ENCODE data around the gene EIF4E2. TPM values are rescaled to one million over a fixed set of nuclear protein-coding genes. Genes with fewer than 3 reads are reported as not detected.

Gene EIF4E2
- 10 to 100 TPM; 72.4 to 75.5 TPM for total RNA-seq
- 10 to 100 TPM; 77.5 to 80.7 TPM for polyA plus RNA-seq

- Histone ChIP-seq H3K9me3 (ENCODE audit: control insufficient read depth in 1 of 2, low read length in 2 of 2) (no peaks in the 10 kb centered on the region), H3K4me3 (ENCODE audit: low read length in 2 of 2) (peak within 1 kb of the TSS; percentile 79 to 80), H3K27me3 (ENCODE audit: insufficient read depth, low read length) (no peaks in the 10 kb centered on the region), H3K36me3 (ENCODE audit: insufficient read depth, low read length) (peaks cover 7% of the 10 kb centered on the region), H3K4me1 (ENCODE audit: insufficient read depth, low read length) (peaks cover 77% of the 10 kb centered on the region), H3K27ac (ENCODE audit: low read depth, low read length) (peak within 1 kb of the TSS; percentile 94)
- peak within 1 kb of the TSS; percentile 96 to 100 (median 99) for H3K27ac Mint-ChIP-seq
- peak within 1 kb of the TSS; percentile 99 to 100 (median 100) for H3K4me3 Mint-ChIP-seq
- H3K4me1 Mint-ChIP-seq = peaks cover 60 to 91% (median 80%) of the 10 kb centered on the region in 4 donors
- POLR2A ChIA-PET (ENCODE audit: partially characterized antibody) = interaction anchor here (0.5 to 1.6 kb wide), 13 partner anchors 11 to 1086 kb away, joined by 3 to 6 read pairs (median 3); partner anchors contain the start of genes CHRNG, NCL and PRSS56
- H3K27me3 Mint-ChIP-seq = no peaks in the 10 kb centered on the region
- intact Hi-C loops (cut with micrococcal nuclease) = loop anchor here (1.0 to 5.0 kb wide), 4 partner anchors 28 to 1038 kb away; partner anchors contain the start of genes GIGYF2 and PDE6D
- no peaks in the 10 kb centered on the region for H3K9me3 Mint-ChIP-seq
- DNase-seq = peak; percentile 87 to 92 (median 88)
- CTCF ChIA-PET (ENCODE audit: partially characterized antibody) = interaction anchor here (0.9 to 1.5 kb wide), 2 partner anchors 28 to 55 kb away, joined by 3 to 6 read pairs; no protein-coding TSS in a partner anchor
- peaks cover 28 to 62% of the 10 kb centered on the region in 2 donors for H3K36me3 Mint-ChIP-seq
Observed at GRCh38 chr2:232550354-232551249, at the start of gene EIF4E2, which contains the start of gene TIGD1. Gene EIF4E2 (plus strand): TSS chr2:232550689. CDS start chr2:232550725, 36 bp downstream. Gene TIGD1 (minus strand): TSS chr2:232550557. CDS start chr2:232549882, 675 bp downstream.

- peak overlapping the region in 1 of 8 donors; percentile 47 for H3K4me3 Mint-ChIP-seq
- H3K27ac Mint-ChIP-seq = no peak overlapping the region
- ChIA-PET CTCF (ENCODE audit: partially characterized antibody) (interaction anchor here (0.9 kb wide), 1 partner anchor 21 kb away, joined by 3 read pairs; no protein-coding TSS in a partner anchor), POLR2A (ENCODE audit: partially characterized antibody) (no interaction called here)
- H3K9me3 Mint-ChIP-seq = no peaks in the 10 kb centered on the region
- intact Hi-C loops (cut with micrococcal nuclease) = no loop called here
- peaks cover 1 to 17% (median 5%) of the 10 kb centered on the region in 4 donors for H3K4me1 Mint-ChIP-seq
- peaks cover 7% of the 10 kb centered on the region for H3K4me1 ChIP-seq (ENCODE audit: insufficient read depth, low read length)
- no peak overlapping the region for H3K27ac ChIP-seq (ENCODE audit: low read depth, low read length)
- H3K36me3 Mint-ChIP-seq = peaks cover 0 to 1% of the 10 kb centered on the region in 2 donors
- no peak for DNase-seq
- H3K36me3 ChIP-seq (ENCODE audit: insufficient read depth, low read length) = no peaks in the 10 kb centered on the region
- H3K27me3 ChIP-seq (ENCODE audit: insufficient read depth, low read length) = peaks cover 10% of the 10 kb centered on the region
- no peak overlapping the region for H3K4me3 ChIP-seq (ENCODE audit: low read length in 2 of 2)
- peaks cover 20 to 42% of the 10 kb centered on the region in 2 donors for H3K27me3 Mint-ChIP-seq
- no peaks in the 10 kb centered on the region for H3K9me3 ChIP-seq (ENCODE audit: control insufficient read depth in 1 of 2, low read length in 2 of 2)
Observed at GRCh38 chr2:232501331-232501771, 49.1 kb upstream of the EIF4E2 start.

- intact Hi-C loops (cut with micrococcal nuclease) = no loop called here
- POLR2A ChIA-PET (ENCODE audit: partially characterized antibody) = no interaction called here
- H3K9me3 ChIP-seq (ENCODE audit: control insufficient read depth in 1 of 2, low read length in 2 of 2) = no peaks in the 10 kb centered on the region
- no peak overlapping the region for H3K27ac ChIP-seq (ENCODE audit: low read depth, low read length)
- Mint-ChIP-seq H3K36me3 (peaks cover 0 to 1% of the 10 kb centered on the region in 2 donors), H3K4me1 (peaks cover 1 to 17% (median 5%) of the 10 kb centered on the region in 4 donors), H3K27me3 (peaks cover 20 to 42% of the 10 kb centered on the region in 2 donors), H3K4me3 (peak overlapping the region in 1 of 8 donors; percentile 47), H3K9me3 (no peaks in the 10 kb centered on the region), H3K27ac (peak overlapping the region in 1 of 7 donors; percentile 91)
- H3K36me3 ChIP-seq (ENCODE audit: insufficient read depth, low read length) = no peaks in the 10 kb centered on the region
- CTCF ChIA-PET (ENCODE audit: partially characterized antibody) = interaction anchor here (0.9 kb wide), 1 partner anchor 20 kb away, joined by 3 read pairs; no protein-coding TSS in a partner anchor
- H3K27me3 ChIP-seq (ENCODE audit: insufficient read depth, low read length) = peaks cover 10% of the 10 kb centered on the region
- H3K4me3 ChIP-seq (ENCODE audit: low read length in 2 of 2) = no peak overlapping the region
- H3K4me1 ChIP-seq (ENCODE audit: insufficient read depth, low read length) = peaks cover 7% of the 10 kb centered on the region
- DNase-seq = peak in 1 of 5 donors; percentile 3
Observed at GRCh38 chr2:232501794-232502390, 48.6 kb upstream of the EIF4E2 start.

GRCh38 chr2:232502511-232502910, 48.0 kb upstream of the EIF4E2 start:
- Histone ChIP-seq H3K36me3 (ENCODE audit: insufficient read depth, low read length) (no peaks in the 10 kb centered on the region), H3K27ac (ENCODE audit: low read depth, low read length) (no peak overlapping the region), H3K9me3 (ENCODE audit: control insufficient read depth in 1 of 2, low read length in 2 of 2) (no peaks in the 10 kb centered on the region), H3K4me3 (ENCODE audit: low read length in 2 of 2) (no peak overlapping the region), H3K4me1 (ENCODE audit: insufficient read depth, low read length) (peaks cover 7% of the 10 kb centered on the region), H3K27me3 (ENCODE audit: insufficient read depth, low read length) (peaks cover 10% of the 10 kb centered on the region)
- ChIA-PET CTCF (ENCODE audit: partially characterized antibody) (no interaction called here), POLR2A (ENCODE audit: partially characterized antibody) (no interaction called here)
- intact Hi-C loops (cut with micrococcal nuclease) = no loop called here
- Mint-ChIP-seq H3K27me3 (peaks cover 20 to 46% of the 10 kb centered on the region in 2 donors), H3K27ac (peak overlapping the region in 4 of 7 donors; percentile 19 to 91 (median 64)), H3K36me3 (peaks cover 0 to 1% of the 10 kb centered on the region in 2 donors), H3K4me3 (peak overlapping the region in 6 of 8 donors; percentile 10 to 96 (median 66)), H3K9me3 (no peaks in the 10 kb centered on the region), H3K4me1 (peaks cover 1 to 17% (median 5%) of the 10 kb centered on the region in 4 donors)
- peak in 2 of 5 donors; percentile 28 to 39 for DNase-seq

- H3K4me1 ChIP-seq (ENCODE audit: insufficient read depth, low read length) = peaks cover 7% of the 10 kb centered on the region
- peaks cover 20 to 46% of the 10 kb centered on the region in 2 donors for H3K27me3 Mint-ChIP-seq
- CTCF ChIA-PET (ENCODE audit: partially characterized antibody) = no interaction called here
- POLR2A ChIA-PET (ENCODE audit: partially characterized antibody) = interaction anchor here (0.6 kb wide), 1 partner anchor 1323 kb away, joined by 3 read pairs; no protein-coding TSS in a partner anchor
- H3K9me3 Mint-ChIP-seq = no peaks in the 10 kb centered on the region
- no peaks in the 10 kb centered on the region for H3K36me3 ChIP-seq (ENCODE audit: insufficient read depth, low read length)
- H3K9me3 ChIP-seq (ENCODE audit: control insufficient read depth in 1 of 2, low read length in 2 of 2) = no peaks in the 10 kb centered on the region
- peak overlapping the region in 6 of 8 donors; percentile 27 to 70 (median 49) for H3K4me3 Mint-ChIP-seq
- H3K4me1 Mint-ChIP-seq = peaks cover 1 to 17% (median 5%) of the 10 kb centered on the region in 4 donors
- H3K27ac Mint-ChIP-seq = peak overlapping the region in 2 of 7 donors; percentile 69 to 91
- peaks cover 0 to 1% of the 10 kb centered on the region in 2 donors for H3K36me3 Mint-ChIP-seq
- no peak overlapping the region for H3K27ac ChIP-seq (ENCODE audit: low read depth, low read length)
- intact Hi-C loops (cut with micrococcal nuclease) = no loop called here
- peaks cover 10% of the 10 kb centered on the region for H3K27me3 ChIP-seq (ENCODE audit: insufficient read depth, low read length)
- peak; percentile 35 to 70 (median 55) for DNase-seq
- H3K4me3 ChIP-seq (ENCODE audit: low read length in 2 of 2) = peak overlapping the region in 1 of 2 donors; percentile 9
Observed at GRCh38 chr2:232502911-232503808, 47.3 kb upstream of the EIF4E2 start.

- peaks cover 10% of the 10 kb centered on the region for H3K27me3 ChIP-seq (ENCODE audit: insufficient read depth, low read length)
- peaks cover 7% of the 10 kb centered on the region for H3K4me1 ChIP-seq (ENCODE audit: insufficient read depth, low read length)
- peaks cover 18 to 46% of the 10 kb centered on the region in 2 donors for H3K27me3 Mint-ChIP-seq
- no peak overlapping the region for H3K27ac ChIP-seq (ENCODE audit: low read depth, low read length)
- no peak overlapping the region for H3K4me3 ChIP-seq (ENCODE audit: low read length in 2 of 2)
- no peaks in the 10 kb centered on the region for H3K9me3 Mint-ChIP-seq
- H3K4me3 Mint-ChIP-seq = peak overlapping the region in 6 of 8 donors; percentile 27 to 70 (median 49)
- no peaks in the 10 kb centered on the region for H3K36me3 ChIP-seq (ENCODE audit: insufficient read depth, low read length)
- H3K4me1 Mint-ChIP-seq = peaks cover 1 to 17% (median 5%) of the 10 kb centered on the region in 4 donors
- peak overlapping the region in 3 of 7 donors; percentile 36 to 69 (median 57) for H3K27ac Mint-ChIP-seq
- H3K9me3 ChIP-seq (ENCODE audit: control insufficient read depth in 1 of 2, low read length in 2 of 2) = no peaks in the 10 kb centered on the region
- ChIA-PET CTCF (ENCODE audit: partially characterized antibody) (no interaction called here), POLR2A (ENCODE audit: partially characterized antibody) (interaction anchor here (0.6 kb wide), 1 partner anchor 1322 kb away, joined by 3 read pairs; no protein-coding TSS in a partner anchor)
- H3K36me3 Mint-ChIP-seq = peaks cover 0 to 1% of the 10 kb centered on the region in 2 donors
- DNase-seq = no peak
- intact Hi-C loops (cut with micrococcal nuclease) = no loop called here
Observed at GRCh38 chr2:232503809-232504323, 46.6 kb upstream of the EIF4E2 start.

All from CD4-positive, alpha-beta memory T cell (primary cell).